Activated B cell treated with CpG ODN at 0.5 μM for 24 hours (primary cell): ENCODE data around the gene PLAC1. TPM values are rescaled to one million over a fixed set of nuclear protein-coding genes. Genes with fewer than 3 reads are reported as not detected.
A peak's percentile ranks its signal among the peaks of the same experiment; 100 is the strongest.

Source experiments
- ATAC-seq: fragments of 200-7000 bp; cut with Tn5 transposase; one replicate; pipeline ENCODE4 v1.10.0; 2021; ENCODE audit warnings: low read depth, mild to moderate bottlenecking, moderate library complexity
- CTCF ChIA-PET: fragments of 350-600 bp; sonication (Branson Sonifier 250); formaldehyde crosslinking; loops from one replicate; lab custom pipeline; 2021; ENCODE audit warnings: antibody characterized with exemption; lab: Charles Lee
- POLR2A ChIA-PET: fragments of 350-600 bp; sonication (Branson Sonifier 250); formaldehyde crosslinking; loops from one replicate; lab custom pipeline; 2021; ENCODE audit warnings: antibody characterized with exemption; lab: Charles Lee
- DNase-seq: peaks from one replicate; pipeline ENCODE4 v3.0.0; 2022
- H3K27ac Mint-ChIP-seq: one replicate; pipeline ENCODE4 v1.8.0; 2020; ENCODE audit warnings: mixed read lengths
- H3K27me3 Mint-ChIP-seq: one replicate; pipeline ENCODE4 v1.8.0; 2021; ENCODE audit warnings: mixed read lengths
- H3K36me3 Mint-ChIP-seq: one replicate; pipeline ENCODE4 v1.8.0; 2021; ENCODE audit warnings: low read depth, mixed read lengths
- H3K4me1 Mint-ChIP-seq: one replicate; pipeline ENCODE4 v1.8.0; 2021; ENCODE audit warnings: mixed read lengths
- H3K4me3 Mint-ChIP-seq: one replicate; pipeline ENCODE4 v1.8.0; 2020; ENCODE audit warnings: mild to moderate bottlenecking, mixed read lengths
- H3K9me3 Mint-ChIP-seq: one replicate; pipeline ENCODE4 v1.8.0; 2020; ENCODE audit warnings: mixed read lengths
- intact Hi-C: fragments of 100-400 bp; cut with micrococcal nuclease; formaldehyde crosslinking; loops from one replicate; pipeline ENCODE4 v1.15.1; 2024
- total RNA-seq: library from RNA; stranded (reverse); gene quantifications from 2 replicates; pipeline ENCODE4 v1.2.3, GENCODE V29; 2022
- TF ChIP-seq, protein P1 (sequence below): fragments of 200-600 bp; IDR thresholded peaks from one replicate; pipeline ENCODE4 v1.8.0; 2022; ENCODE audit warnings: antibody characterized with exemption, mild to moderate bottlenecking

The PLAC1 gene
- total RNA-seq, 1 donor from 2014 or later: not detected

DNA sequence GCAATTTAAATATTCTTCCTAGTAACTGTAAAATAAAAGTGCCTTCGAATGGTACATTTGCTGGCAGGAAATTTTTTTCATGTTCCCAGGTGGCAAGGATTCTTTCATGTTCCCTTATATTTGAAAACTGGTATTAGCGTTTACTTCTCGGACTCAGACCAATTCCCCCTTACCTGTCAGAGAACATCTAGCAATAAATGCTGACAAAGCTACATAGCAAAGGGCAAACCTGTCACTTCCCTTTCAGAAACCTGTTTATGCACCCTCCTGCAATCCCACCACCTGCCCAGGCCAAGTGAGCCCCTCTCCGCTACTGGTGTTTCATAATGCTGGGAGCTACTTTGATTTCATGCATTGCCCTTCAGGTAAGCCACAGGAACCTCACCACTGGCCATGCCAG is 100.1 kb downstream of the PLAC1 start:
- intact Hi-C loops: no loop called here

GRCh38 chrX:134554291-134554690 is 104.0 kb downstream of the PLAC1 start:
- Mint-ChIP-seq H3K27me3 (peaks cover 16% of the 10 kb centered on the region), H3K9me3 (no peaks in the 10 kb centered on the region), H3K27ac (no peak overlapping the region), H3K4me1 (peaks cover 11% of the 10 kb centered on the region), H3K4me3 (no peak overlapping the region), H3K36me3 (no peaks in the 10 kb centered on the region)
- DNase-seq: no peak
- intact Hi-C loops: no loop called here
- ATAC-seq: no peak
- TF ChIP-seq, protein P1, sequence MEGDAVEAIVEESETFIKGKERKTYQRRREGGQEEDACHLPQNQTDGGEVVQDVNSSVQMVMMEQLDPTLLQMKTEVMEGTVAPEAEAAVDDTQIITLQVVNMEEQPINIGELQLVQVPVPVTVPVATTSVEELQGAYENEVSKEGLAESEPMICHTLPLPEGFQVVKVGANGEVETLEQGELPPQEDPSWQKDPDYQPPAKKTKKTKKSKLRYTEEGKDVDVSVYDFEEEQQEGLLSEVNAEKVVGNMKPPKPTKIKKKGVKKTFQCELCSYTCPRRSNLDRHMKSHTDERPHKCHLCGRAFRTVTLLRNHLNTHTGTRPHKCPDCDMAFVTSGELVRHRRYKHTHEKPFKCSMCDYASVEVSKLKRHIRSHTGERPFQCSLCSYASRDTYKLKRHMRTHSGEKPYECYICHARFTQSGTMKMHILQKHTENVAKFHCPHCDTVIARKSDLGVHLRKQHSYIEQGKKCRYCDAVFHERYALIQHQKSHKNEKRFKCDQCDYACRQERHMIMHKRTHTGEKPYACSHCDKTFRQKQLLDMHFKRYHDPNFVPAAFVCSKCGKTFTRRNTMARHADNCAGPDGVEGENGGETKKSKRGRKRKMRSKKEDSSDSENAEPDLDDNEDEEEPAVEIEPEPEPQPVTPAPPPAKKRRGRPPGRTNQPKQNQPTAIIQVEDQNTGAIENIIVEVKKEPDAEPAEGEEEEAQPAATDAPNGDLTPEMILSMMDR: no peak
- POLR2A ChIA-PET: no interaction called here
- CTCF ChIA-PET: no interaction called here

More for the DNA sequence above, 100.1 kb downstream of the PLAC1 start:
- DNase-seq: no peak
- no peak for ATAC-seq
- POLR2A ChIA-PET: no interaction called here
- TF ChIP-seq, protein P1: no peak
- Mint-ChIP-seq H3K36me3 (no peaks in the 10 kb centered on the region), H3K4me1 (no peaks in the 10 kb centered on the region), H3K9me3 (no peaks in the 10 kb centered on the region), H3K4me3 (no peak overlapping the region), H3K27ac (no peak overlapping the region), H3K27me3 (peaks cover 9% of the 10 kb centered on the region)
- CTCF ChIA-PET: no interaction called here

DNA sequence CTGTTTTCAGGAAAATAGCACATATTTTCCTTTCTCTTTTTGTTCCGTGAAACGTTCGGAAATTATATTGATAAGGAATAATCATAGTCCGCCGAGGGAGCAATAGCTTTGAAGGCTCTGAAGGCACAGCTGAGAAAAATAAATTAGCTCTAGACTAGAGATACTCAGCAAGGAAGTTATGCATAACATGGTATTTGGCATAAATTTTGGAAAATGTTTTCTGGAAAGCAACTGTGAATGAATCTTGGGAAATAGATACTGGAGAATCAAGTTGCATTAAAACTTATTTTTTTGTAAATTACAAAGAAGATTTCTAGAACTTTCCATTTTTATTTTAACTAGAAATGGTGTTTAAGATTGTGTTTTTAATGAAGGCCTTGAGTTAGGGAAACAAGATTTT is 105.9 kb downstream of the PLAC1 start:
- ChIA-PET POLR2A (no interaction called here), CTCF (no interaction called here)
- ATAC-seq (no peak), DNase-seq (no peak)
- H3K4me3 Mint-ChIP-seq: no peak overlapping the region
- no peaks in the 10 kb centered on the region for H3K36me3 Mint-ChIP-seq
- peaks cover 24% of the 10 kb centered on the region for H3K4me1 Mint-ChIP-seq
- H3K27ac Mint-ChIP-seq: no peak overlapping the region
- TF ChIP-seq, protein P1: no peak
- peaks cover 29% of the 10 kb centered on the region for H3K27me3 Mint-ChIP-seq
- intact Hi-C loops: no loop called here
- H3K9me3 Mint-ChIP-seq: no peaks in the 10 kb centered on the region

- DNase-seq (no peak), ATAC-seq (no peak)
- Mint-ChIP-seq H3K4me1 (peaks cover 24% of the 10 kb centered on the region), H3K27me3 (peaks cover 33% of the 10 kb centered on the region), H3K36me3 (no peaks in the 10 kb centered on the region), H3K27ac (no peak overlapping the region), H3K9me3 (no peaks in the 10 kb centered on the region), H3K4me3 (no peak overlapping the region)
- TF ChIP-seq, protein P1: no peak
- POLR2A ChIA-PET: no interaction called here
- intact Hi-C loops: no loop called here
- CTCF ChIA-PET: no interaction called here
Observed at GRCh38 chrX:134551376-134552048, 106.8 kb downstream of the PLAC1 start.

GRCh38 chrX:134548257-134549201 is 109.7 kb downstream of the PLAC1 start:
- H3K4me3 Mint-ChIP-seq: peak overlapping the region; percentile 89
- no peaks in the 10 kb centered on the region for H3K36me3 Mint-ChIP-seq
- intact Hi-C loops: no loop called here
- H3K27me3 Mint-ChIP-seq: peaks cover 40% of the 10 kb centered on the region
- DNase-seq (no peak), ATAC-seq (no peak)
- TF ChIP-seq, protein P1: no peak
- CTCF ChIA-PET: no interaction called here
- H3K9me3 Mint-ChIP-seq: no peaks in the 10 kb centered on the region
- POLR2A ChIA-PET: no interaction called here
- peaks cover 26% of the 10 kb centered on the region for H3K4me1 Mint-ChIP-seq
- H3K27ac Mint-ChIP-seq: no peak overlapping the region
